ENCODE data around the gene TSPAN3.

The TSPAN3 gene

DNA sequence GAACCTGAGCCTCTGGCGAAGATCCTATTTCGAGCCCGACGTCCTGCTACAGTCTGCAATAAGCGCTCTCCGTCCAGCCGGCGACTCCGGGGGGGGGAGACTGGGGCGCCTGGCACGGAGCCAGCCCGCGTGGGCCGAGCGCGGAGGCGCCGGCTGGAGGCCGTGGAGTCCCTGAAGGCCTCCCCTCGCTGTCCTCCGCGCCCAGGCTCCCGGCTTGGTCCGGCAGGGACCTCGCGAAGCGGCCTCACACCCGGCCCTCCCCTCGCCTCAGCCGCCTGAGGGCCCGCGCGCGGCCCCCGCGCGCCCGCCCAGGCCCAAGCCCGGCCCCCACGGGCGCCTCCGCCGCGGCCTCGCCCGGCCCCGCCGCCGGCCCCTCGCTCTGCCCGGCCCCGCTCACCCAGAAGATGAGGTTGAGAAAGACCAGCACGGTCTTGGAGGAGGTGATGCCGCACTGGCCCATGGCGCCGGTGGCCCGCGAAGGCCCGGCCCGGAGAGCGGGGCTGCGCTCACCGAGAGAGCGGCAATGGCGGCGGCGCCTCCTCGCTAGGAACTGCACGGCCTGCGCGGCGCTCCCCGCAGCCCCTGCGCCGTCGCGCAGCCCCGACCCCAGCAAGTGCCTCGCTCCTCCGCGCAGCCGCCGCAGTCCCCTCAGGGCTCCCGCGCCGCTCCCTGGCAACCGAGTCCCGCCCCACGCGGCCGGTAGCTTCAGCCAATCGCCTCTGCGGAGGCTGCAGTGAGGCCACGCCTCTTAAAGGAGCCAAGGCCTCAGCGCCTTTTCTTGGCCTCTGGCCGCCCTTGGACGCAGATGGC lies at the start of gene TSPAN3:
Gene TSPAN3, minus strand, starts transcription at position 615 of the 810 bp plus-strand sequence. Its CDS starts 155 bp downstream, at position 460.
- DNase-seq, result peak; percentile 86

DNA sequence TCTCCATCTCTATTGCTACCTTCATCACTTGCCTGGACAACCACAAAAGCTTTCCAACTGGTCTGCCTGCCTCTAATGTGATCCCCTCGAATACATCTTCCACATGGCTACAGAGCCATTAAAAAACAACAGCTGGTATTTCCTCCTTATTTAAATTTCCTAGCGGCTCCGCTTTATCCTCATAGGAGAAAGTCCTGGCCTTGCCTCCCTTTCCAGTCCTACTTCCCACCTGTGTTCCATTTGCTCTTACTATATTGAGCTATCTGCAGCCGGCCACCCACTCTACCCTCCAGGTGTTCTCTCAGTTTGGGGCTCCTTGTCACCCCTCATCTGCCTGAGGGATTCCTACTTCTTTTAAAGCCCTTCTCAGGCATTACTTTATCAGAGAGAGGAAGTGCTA lies 49.7 kb upstream of the TSPAN3 start:
- DNase-seq, result no peak

DNA sequence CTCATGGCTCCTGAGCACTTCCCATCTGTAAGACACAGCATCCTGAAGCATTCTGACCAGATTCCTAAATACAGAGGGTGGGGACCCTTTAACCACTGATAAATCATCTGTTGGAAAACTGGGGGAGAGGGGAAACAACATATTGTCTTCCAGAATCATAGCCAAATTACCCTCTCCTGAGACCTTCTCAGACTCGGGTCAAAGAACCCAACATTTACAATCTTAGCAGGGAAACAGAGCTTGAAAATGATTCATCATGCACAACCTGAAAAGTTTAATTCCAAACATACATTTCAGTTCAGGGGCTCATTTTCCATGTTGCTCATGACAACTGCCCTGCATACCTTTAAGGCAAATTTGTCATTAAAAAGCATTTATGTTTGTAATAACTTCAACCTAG lies 48.5 kb upstream of the TSPAN3 start:
- no peak for DNase-seq

DNA sequence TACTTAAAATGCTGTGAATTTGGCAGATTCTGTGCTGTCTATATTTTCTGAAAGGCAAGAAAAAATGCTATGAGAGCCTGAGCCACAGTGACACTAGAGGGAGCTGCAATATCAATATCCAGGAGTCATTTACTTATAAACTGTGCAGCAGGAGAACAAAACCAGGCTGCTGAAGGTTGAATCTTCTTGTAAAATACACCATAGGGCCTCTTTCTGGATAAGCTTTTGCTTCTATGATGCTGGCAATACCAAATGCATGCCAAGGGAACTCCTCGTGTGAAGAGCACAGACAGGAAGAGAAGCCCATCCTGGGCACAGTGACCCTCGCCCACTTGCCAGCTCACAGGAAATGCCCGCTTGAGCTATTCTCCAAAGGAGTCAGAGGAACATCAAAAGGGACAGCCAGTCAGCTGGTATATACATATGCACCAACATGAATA lies 48.0 kb upstream of the TSPAN3 start:
- peak; percentile 64 for DNase-seq

DNA sequence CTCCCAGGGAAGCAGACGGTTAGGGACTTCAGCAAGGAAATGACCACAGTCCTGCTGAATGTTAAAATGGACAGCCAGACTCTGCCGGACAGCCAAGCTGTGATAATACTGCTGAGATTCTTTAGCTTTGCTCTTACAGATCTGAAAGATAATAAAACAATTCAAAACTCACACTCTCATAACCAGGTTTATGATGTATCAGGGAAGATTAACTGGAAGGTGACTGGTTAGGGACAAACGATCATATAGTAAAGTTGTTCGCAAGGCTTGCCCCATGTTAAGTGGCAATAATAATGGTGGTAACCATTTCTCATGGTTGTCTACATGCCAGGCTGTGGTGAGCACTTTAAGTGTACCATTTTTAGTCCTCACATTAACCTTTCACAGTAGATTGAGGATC lies 44.3 kb upstream of the TSPAN3 start:
- DNase-seq, result no peak

DNA sequence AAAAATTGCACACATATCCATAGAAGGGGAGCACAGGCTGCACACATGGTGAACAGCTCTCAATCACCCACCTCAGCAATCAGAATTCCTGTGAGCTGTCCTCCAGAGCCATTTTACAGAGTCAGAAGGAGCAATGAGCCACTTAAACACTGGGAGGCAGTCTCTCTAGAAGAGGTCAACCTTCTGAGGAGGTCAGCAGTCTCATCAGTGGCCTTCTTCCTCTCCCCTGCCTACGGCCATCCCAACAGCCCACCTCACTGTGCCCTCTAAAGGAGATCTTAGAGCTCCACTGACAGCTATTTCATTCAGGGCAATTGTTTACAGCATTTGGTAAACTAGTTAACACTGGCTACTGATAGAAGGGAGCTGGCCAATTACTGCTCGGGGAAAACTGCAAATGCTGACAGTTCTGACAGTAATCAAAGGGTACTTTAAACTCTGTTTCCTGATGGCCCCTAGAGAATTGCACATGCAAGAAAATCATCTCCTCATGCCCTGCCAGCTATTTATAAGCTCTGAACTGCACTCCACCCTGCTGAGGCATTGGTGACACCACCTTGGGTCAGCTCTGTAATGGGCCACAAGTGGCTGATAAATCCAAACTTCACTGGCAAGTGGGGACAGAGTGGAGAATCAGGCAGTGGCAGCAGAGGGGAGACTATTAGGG lies 42.1 kb upstream of the TSPAN3 start:
- DNase-seq, result no peak

DNA sequence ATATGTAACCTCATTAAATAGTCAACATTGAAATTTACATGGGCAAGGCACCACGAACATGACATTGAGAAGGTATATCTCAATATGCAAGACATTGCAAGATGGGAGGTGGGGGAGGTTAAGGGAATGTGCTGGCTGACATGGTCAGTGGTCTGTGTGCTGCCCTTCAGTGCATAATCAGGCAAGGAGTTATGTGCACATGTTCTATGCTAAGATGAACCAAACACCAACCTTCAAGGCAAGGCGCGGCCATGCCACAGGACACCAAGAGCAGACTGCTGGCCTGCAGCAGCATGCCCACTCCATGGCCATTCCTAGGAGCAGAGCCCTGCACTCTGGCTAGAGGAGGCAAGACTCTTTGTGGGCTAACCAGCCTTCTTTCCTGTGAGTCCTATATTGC lies 40.9 kb upstream of the TSPAN3 start:
- DNase-seq, result no peak

DNA sequence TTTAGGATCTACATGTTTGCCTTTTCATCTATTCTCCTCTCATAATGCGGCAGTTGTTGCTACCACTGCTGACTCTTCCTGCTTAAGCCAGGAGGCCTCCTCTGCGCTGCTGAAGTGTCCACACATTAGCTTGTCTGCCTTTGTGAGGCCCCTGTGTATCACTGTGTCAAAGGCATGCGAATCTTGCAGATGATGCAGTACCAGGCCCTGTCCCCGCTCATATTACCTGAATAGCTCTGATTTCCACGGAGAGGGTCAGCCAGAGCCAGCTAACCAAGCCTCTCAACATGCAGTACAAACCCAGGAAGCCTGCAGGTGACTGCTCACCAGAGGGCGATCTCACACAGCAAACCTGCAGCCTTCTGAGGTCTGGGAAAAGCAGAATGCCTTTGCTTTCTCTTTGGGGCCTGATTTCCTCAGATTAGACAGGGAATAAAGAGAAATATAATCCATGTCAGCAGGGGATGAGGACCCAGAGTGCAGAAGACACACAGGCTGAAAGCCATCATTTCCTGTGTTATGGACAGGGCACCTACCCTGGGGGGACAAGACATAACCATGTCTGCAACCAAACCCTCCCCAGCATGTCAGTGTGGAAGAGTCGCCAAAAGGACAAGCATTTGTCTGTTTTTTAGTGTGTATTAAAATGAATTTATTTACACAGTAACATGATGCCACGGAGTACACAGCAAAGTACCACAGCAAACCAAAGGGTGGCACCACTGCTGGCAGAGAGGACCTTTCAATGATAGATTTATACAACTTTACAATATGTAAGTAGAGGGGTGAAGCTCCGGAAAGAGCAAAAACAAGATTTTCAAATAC lies 36.8 kb upstream of the TSPAN3 start:
- DNase-seq, result peak; percentile 29

DNA sequence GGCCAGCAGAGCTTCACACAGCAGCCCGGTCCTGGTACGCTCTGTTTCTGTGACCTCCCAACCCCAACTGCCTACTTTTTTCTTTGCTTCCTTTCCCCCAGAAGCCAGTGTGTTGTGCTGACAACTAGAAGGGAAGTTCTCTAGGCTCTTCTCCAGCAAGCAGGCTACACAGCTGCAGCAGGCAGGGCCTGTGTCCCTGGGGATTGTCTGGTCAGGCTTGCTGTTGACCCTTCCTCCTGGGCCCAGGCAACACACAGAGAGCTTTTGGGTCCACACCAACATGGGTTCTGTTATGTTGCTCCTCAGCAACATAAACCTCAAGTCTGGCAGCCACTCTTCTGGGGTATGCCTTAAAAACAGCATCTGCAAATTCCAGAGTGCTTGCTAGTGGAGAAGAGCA lies 36.2 kb upstream of the TSPAN3 start:
- no peak for DNase-seq

DNA sequence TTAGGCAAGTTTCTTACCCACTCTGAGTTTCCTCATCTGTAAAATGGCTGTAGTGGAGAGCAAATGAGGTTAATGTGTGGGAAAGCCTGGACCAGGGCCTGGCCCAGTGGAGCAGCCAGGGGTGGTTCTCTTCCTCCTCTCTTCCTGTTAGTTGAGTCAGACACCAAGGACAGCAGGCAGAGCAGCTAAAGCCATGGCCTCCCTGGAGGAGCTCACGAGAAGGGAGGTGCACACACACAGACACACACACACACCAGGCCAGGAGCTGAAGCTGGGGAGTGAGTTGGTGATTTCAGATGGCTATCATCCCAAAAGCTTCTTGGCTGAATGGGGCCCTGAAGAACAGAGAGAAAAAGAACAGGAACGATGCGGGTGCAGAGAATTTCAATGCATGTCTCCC lies 33.2 kb upstream of the TSPAN3 start:
- DNase-seq, result no peak

DNA sequence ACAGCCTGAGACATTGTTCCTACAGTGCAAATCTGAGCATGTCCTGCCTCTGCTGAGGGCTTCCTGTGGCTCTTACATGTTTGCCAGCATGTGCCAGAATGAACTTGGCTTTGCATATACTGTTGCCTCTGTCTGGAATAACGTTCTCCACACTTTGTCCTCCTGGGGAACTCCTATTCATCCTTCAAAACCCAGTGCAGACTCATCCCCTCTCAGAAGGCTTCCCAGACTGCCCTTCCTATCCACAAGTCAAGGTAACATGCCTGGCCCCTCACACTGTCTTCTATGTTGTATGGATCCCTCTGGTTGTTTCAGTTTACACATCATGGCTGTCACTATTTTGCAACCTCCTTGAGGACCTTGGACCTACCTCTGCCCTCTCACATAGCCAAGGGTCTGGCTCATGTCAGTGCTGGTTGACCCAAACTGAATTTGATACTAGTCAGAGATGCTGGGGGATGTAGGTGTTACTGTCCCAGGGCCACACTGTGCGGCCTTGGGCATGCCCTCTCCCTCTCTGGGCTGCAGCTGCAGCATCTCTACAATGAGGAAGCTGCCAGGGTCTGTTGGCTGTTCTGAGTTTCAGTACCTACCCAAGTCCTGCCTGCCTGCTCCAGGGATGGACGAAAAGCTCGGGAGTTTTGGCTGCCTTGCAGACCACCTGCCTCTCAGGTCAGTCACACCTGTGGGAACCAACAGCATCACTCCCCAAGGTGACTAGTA lies 29.0 kb upstream of the TSPAN3 start:
- no peak for DNase-seq

DNA sequence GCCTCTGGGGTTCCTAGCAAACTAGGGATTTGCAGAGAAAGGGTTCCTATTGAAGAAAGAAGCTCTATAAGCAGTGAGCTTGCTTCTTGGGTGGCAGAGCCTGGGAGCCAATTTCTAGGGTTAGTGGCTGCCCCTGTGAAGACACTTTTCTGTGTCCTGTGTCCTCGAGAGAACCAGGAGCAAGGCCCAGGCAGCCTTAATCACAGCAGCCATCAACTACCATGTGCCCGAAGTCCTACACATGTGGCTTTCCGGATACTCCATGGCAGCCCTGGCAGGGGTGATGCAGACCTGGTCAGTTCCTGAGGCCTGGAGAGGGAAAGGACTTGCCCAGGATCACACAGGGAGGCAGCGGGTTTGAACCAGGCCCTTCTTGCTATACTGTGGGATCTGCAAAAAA lies 27.7 kb upstream of the TSPAN3 start:
- no peak for DNase-seq

DNA sequence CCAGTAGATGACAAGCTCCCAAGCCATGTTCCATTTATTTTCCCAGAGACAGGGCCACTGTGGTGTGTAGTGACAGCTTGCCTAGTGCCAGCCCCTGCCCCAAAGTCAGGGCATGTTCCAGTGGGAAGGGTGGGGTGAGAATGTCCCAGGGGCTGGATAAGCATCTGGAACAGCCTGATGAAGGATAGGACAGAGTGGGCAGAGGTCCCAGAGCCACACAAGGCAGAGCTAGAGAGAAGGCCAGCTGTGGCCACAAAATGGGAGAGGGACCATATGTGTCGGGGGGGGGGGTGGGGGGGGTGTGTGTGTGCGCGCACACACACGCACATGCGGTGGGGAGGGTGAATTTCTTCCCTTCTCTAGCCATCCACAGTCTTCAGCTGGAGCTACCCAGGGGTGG lies 27.0 kb upstream of the TSPAN3 start:
- DNase-seq, result no peak

DNA sequence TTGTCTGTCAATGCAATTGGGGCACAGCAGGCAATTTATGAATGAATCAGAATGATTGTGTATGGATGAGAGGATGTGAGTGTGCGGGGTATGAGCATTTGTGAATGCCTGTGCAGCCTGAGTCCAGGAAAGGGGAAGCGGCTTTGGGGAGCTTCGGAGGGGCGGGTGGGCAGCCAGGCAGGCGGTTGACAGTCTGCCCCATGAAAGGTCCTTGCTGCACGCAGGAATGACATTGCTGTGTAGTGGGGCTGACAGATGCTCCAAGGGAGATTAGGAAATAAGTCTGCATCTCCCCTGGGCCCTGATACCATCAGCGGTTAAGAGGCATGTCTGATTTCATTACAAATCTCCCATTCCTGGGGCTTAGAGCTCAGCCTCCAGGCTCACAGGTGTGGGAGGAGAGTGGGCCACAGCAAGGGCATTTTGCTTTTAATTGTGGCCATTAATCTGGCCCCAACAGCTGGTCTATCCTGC lies 26.4 kb upstream of the TSPAN3 start:
- DNase-seq, result no peak

DNA sequence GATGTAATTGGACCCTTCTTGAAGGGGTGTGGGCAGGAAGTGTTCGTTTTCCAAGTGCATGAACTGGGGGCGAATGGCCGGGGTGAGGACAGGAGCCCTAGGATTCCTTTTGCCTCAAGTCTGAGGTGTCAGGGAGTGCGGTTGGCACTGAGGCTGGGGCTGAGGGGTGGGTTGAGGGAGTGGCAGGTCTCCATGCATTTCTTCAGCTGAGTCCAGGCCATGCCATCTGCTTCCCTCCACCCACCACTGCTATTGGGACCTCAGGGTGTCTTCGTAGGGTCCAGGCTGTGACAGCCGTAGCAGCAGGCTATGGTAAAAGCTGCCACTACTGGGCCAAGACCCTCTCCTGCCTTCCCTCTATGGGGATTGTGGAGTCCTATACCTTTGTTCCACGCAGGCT lies 25.6 kb upstream of the TSPAN3 start:
- no peak for DNase-seq

DNA sequence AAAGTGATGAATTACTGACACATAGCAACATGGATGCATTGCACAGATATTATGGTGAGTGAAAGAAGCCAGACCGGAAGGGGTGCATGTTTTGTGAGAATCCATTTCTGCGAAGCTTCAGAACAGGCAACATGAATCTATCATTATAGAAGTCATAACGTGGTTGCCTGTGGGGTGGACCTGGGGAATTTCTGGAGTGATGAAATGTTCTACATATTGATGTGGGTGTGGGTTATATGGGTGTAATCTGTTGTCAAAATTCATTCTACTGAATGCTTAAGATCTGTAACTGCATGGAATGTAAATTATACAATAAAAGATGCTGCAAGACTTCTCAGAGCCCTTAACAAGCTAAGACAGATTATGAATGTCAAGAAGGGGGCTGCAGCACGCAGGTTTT lies 25.2 kb upstream of the TSPAN3 start:
- no peak for DNase-seq

DNA sequence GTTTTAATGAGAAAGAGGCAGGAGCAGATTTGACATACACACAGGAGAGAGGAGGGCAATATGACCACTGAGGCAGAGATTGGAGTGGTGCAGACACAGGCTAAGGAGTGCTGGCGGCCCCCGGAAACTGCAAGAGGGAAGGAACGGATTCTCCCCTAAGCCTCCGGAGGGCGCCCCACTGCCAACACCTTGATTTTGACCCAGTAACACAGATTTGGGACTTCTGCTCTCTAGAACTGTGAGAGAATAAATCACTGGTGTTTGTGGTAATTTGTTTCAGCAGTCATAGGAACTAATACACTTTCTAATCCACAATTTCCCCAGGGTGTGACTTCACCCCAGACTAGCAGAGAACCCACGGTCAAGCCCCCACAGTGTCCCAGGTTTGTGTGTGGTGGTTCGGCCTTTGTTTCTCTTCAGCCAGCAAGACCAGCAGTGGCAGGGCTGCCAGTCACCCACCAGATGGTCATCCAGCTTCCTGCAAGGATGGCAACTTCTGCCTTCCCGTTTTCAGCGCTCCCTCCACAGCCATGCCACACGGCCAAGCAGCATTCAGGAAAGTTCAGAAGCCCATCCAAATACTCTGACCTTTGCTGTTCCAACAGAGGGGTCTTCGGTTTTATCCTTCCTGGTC lies 23.6 kb upstream of the TSPAN3 start:
- DNase-seq, result no peak

DNA sequence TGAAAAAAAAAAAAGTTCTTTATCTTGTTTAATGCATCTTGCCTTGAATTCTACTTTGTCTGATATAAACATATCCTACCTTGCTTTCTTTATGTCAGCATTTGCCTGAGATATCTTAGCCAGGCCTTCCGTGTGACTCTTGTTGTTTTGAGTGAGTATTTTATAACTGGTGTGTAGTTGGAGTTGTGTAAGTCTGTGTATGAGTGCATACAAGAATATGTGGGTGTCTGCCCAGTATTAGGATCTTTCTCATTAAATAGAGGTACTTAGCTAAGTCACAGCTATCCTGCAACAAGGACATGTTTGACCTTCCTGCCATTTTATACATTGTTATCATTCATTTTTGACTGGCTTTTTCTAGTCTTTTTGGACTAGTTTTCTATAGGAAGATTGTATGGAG lies 22.5 kb upstream of the TSPAN3 start:
- no peak for DNase-seq

DNA sequence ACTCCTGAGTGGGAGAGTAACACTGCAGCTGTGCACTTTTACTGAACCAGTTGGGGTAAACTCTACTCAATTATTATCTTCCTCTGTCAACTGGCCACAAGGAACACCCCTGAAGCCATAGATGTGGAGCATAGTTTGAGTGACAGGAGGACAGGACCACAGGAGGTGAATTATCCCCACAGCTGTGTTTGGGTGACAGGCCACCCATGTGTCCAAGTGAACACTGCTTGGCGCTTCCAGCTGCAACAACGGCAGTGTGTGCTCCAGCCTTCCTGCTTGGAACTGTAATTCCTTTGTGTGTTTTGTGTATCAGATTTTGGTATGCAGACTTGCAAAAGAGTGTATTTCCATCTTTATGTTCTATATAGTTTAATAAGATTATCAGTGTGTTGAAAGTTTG lies 20.2 kb upstream of the TSPAN3 start:
- no peak for DNase-seq

DNA sequence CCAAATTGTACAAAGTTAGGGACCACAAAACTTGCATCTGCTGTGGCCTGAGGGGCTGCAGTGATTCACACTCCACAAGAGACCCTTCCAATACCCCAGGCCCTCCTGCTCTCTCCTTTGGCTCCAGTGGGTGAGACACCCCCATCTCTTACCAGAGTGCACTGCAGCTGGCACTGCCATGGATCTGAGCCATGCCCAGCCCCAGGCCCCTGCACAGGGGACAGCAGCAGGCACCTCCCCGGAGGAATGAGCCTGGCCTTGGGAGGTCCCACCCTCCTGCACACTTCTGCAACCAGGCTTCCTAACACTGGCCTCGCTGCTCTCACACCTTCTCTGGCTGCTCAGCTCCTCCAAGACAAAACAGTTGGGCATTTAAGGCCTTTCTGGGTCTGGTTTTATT lies 16.3 kb upstream of the TSPAN3 start:
- no peak for DNase-seq

DNA sequence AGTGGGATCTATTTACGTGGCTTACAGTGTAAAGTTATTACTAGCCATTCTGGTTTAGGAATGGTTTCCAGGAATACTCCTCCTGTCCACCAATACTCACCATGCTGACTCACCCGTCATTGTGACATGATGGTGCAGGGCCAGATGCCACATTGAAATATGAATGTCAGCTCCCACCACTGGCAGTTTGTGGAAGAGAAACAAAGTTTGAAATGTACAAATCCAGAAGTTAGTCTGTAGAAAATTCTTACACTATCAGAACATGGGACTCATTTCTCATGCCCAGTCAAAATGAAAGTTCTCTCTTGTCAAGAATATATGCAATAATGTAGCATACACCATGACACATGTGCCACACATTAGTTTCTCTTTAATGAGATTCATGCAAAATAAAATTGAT lies 14.4 kb upstream of the TSPAN3 start:
- no peak for DNase-seq

DNA sequence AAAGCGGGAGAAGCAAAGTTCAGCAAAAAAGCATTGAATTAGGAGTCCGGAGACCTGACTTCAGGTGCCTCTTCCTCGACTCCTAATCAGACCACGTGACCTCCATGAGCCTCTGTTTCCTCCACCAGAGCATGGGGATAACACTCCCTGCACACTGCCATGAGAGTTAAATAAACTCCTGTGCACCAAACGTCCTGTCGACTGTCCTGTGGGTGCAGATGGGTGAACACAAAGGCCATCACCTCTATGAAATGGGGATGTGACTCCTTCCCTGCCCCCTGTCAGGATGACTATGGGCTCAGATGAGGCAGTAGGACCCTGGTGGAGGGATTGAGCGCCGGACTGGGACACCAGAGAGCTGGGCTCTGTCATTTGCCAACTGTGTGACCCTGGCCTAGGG lies 13.5 kb upstream of the TSPAN3 start:
- no peak for DNase-seq

All from kidney glomerular epithelial cell (primary cell).